H1 (cell line): Measurements from ENCODE around the gene SHLD1. TPM values are rescaled to one million over a fixed set of nuclear protein-coding genes. Genes with fewer than 3 reads are reported as not detected.

ENCODE experiments used
- CTCF ChIA-PET: fragments of 300-600 bp; sonication (Branson Sonifier 250); formaldehyde crosslinking; loops from one replicate; lab custom pipeline; 2021; ENCODE audit not compliant: partially characterized antibody; lab: Charles Lee
- POLR2A ChIA-PET: fragments of 300-600 bp; sonication (Branson Sonifier 250); formaldehyde crosslinking; loops from one replicate; lab custom pipeline; 2021; ENCODE audit warnings: inconsistent platforms; ENCODE audit not compliant: partially characterized antibody; lab: Charles Lee
- DNase-seq, 2 experiments: peaks; one replicate each; pipeline versions ENCODE4 v3.0.0 to v3.0.0-alpha.2; 2010 to 2022; ENCODE audit warnings: low spot score in 2 of 2, low read depth in 1 of 2, mixed read lengths in 1 of 2
- FAIRE-seq: peaks from 2 replicates; lab custom pipeline; 2011; peaks lifted over from hg19 to GRCh38; lab: Jason Lieb, UNC
- H2AFZ ChIP-seq: 2 replicates; pipeline ENCODE4 v1.8.1; 2012; ENCODE audit warnings: low read length, inconsistent platforms
- H2AK5ac ChIP-seq: 2 replicates; pipeline ENCODE4 v1.6.1; 2013; ENCODE audit warnings: low read depth, low read length
- H2BK120ac ChIP-seq: replicated peaks from 2 replicates; pipeline ENCODE3; 2013; ENCODE audit warnings: low read depth, low read length, inconsistent platforms
- H2BK12ac ChIP-seq: 2 replicates; pipeline ENCODE4 v1.6.1; 2013; ENCODE audit warnings: low read depth, low read length
- H2BK15ac ChIP-seq: 2 replicates; pipeline ENCODE4 v1.6.1; 2013; ENCODE audit warnings: low read length
- H2BK20ac ChIP-seq: 2 replicates; pipeline ENCODE4 v1.6.1; 2013; ENCODE audit warnings: low read length
- H2BK5ac ChIP-seq: 2 replicates; pipeline ENCODE4 v1.6.1; 2013; ENCODE audit warnings: low read depth, low read length
- H3K14ac ChIP-seq: 2 replicates; pipeline ENCODE4 v1.6.1; 2013; ENCODE audit warnings: inconsistent platforms; ENCODE audit not compliant: insufficient read length
- H3K18ac ChIP-seq: 2 replicates; pipeline ENCODE4 v1.6.1; 2013; ENCODE audit warnings: low read length; ENCODE audit errors: extremely low read depth
- H3K23ac ChIP-seq: 2 replicates; pipeline ENCODE4 v1.6.1; 2013; ENCODE audit warnings: inconsistent platforms; ENCODE audit not compliant: insufficient read length
- H3K23me2 ChIP-seq: 2 replicates; pipeline ENCODE4 v1.6.1; 2013; ENCODE audit warnings: low read depth, low read length
- H3K27ac ChIP-seq: 2 replicates; pipeline ENCODE4 v1.6.1; 2011; ENCODE audit warnings: low read depth, low read length, inconsistent platforms
- H3K27me3 ChIP-seq, 4 experiments: replicated peaks in 1 of 4; 1 replicate in 1 of 4; 2 replicates in 3 of 4; pipeline versions ENCODE4 v1.6.1 to v1.8.1; 2011 to 2013; ENCODE audit warnings: low read length in 3 of 4, mild to moderate bottlenecking in 3 of 4, inconsistent platforms in 2 of 4, mixed read lengths in 2 of 4, moderate library complexity in 1 of 4; ENCODE audit not compliant: control insufficient read depth in 3 of 4, insufficient read depth in 3 of 4; ENCODE audit errors: extremely low read depth in 1 of 4
- H3K36me3 ChIP-seq, 4 experiments: 2 replicates each; pipeline versions ENCODE4 v1.6.1 to v1.8.1; 2011 to 2013; ENCODE audit warnings: mild to moderate bottlenecking in 4 of 4, low read length in 3 of 4, moderate library complexity in 2 of 4, control low read depth in 1 of 4, inconsistent platforms in 1 of 4; ENCODE audit not compliant: insufficient read depth in 4 of 4, control insufficient read depth in 2 of 4
- H3K4ac ChIP-seq: replicated peaks from 2 replicates; pipeline ENCODE3; 2013; ENCODE audit warnings: low read length, low read depth, mixed read lengths, inconsistent platforms; ENCODE audit not compliant: insufficient read length
- H3K4me1 ChIP-seq, 4 experiments: replicated peaks in 1 of 4; 1 replicate in 1 of 4; 2 replicates in 3 of 4; pipeline versions ENCODE4 v1.6.1 to v1.8.1; 2011 to 2013; ENCODE audit warnings: low read length in 3 of 4, inconsistent platforms in 2 of 4, mixed read lengths in 1 of 4; ENCODE audit not compliant: insufficient read depth in 4 of 4, control insufficient read depth in 3 of 4
- H3K4me2 ChIP-seq, 2 experiments: 2 replicates each; pipeline versions ENCODE4 v1.6.1 to v1.8.1; 2011 to 2013; ENCODE audit warnings: low read depth in 2 of 2, low read length in 2 of 2, control low read depth in 1 of 2, inconsistent platforms in 1 of 2, mild to moderate bottlenecking in 1 of 2; ENCODE audit not compliant: insufficient read depth in 1 of 2
- H3K4me3 ChIP-seq, 4 experiments: fragments of 200-600, 300-600 bp in 1 of 4; sonication (generic), shearing (Covaris generic), sonication (Bioruptor Twin) in 1 of 4; 2 replicates each; pipeline versions ENCODE4 v1.5.1 to v1.8.1; 2011 to 2016; ENCODE audit warnings: low read length in 4 of 4, low read depth in 3 of 4, control low read depth in 2 of 4, inconsistent platforms in 2 of 4, mild to moderate bottlenecking in 2 of 4, mixed read lengths in 1 of 4, moderate library complexity in 1 of 4; ENCODE audit not compliant: insufficient read depth in 2 of 4; ENCODE audit errors: extremely low read depth in 1 of 4
- H3K56ac ChIP-seq: replicated peaks from 2 replicates; pipeline ENCODE3; 2013; ENCODE audit warnings: low read depth, mild to moderate bottlenecking, mixed read lengths, low read length, inconsistent platforms; ENCODE audit not compliant: insufficient read length
- H3K79me1 ChIP-seq: 2 replicates; pipeline ENCODE4 v1.6.1; 2013; ENCODE audit warnings: low read depth, low read length, control low read depth
- H3K79me2 ChIP-seq, 2 experiments: 2 replicates each; pipeline versions ENCODE4 v1.6.1 to v1.8.1; 2012 to 2013; ENCODE audit warnings: low read length in 2 of 2, mild to moderate bottlenecking in 2 of 2, inconsistent platforms in 1 of 2; ENCODE audit not compliant: insufficient read depth in 2 of 2, control insufficient read depth in 1 of 2
- H3K9ac ChIP-seq, 4 experiments: replicated peaks in 1 of 4; 1 replicate in 1 of 4; 2 replicates in 3 of 4; pipeline versions ENCODE4 v1.6.1 to v1.8.1; 2011 to 2013; ENCODE audit warnings: low read depth in 3 of 4, low read length in 3 of 4, control low read depth in 2 of 4, mild to moderate bottlenecking in 2 of 4, moderate library complexity in 2 of 4, inconsistent platforms in 1 of 4; ENCODE audit errors: extremely low read depth in 1 of 4
- H3K9me3 ChIP-seq, 2 experiments: 2 replicates each; pipeline versions ENCODE4 v1.6.1 to v1.8.1; 2012 to 2013; ENCODE audit warnings: mild to moderate bottlenecking in 2 of 2, moderate library complexity in 2 of 2, control low read depth in 1 of 2, inconsistent platforms in 1 of 2, low read depth in 1 of 2, low read length in 1 of 2, mixed read lengths in 1 of 2; ENCODE audit not compliant: insufficient read depth in 2 of 2
- H4K20me1 ChIP-seq, 2 experiments: replicated peaks in 1 of 2; 2 replicates each; pipeline versions ENCODE3 to v1.8.1; 2011 to 2013; ENCODE audit warnings: inconsistent platforms in 2 of 2, low read length in 2 of 2, mild to moderate bottlenecking in 1 of 2; ENCODE audit not compliant: insufficient read depth in 2 of 2, control insufficient read depth in 1 of 2
- H4K5ac ChIP-seq: 2 replicates; pipeline ENCODE4 v1.6.1; 2013; ENCODE audit warnings: low read length, low read depth, mixed read lengths, inconsistent platforms; ENCODE audit not compliant: insufficient read length
- H4K8ac ChIP-seq: 2 replicates; pipeline ENCODE4 v1.8.0; 2013; ENCODE audit warnings: mild to moderate bottlenecking, moderate library complexity, low read length, inconsistent platforms; ENCODE audit not compliant: insufficient read depth; ENCODE audit errors: extremely low read depth
- H4K91ac ChIP-seq: replicated peaks from 2 replicates; pipeline ENCODE3; 2013; ENCODE audit warnings: low read length, mixed read lengths, inconsistent platforms; ENCODE audit not compliant: insufficient read length
- ATF2 ChIP-seq: IDR thresholded peaks from 2 replicates; pipeline ENCODE4 v1.6.1; 2012; ENCODE audit warnings: low read length, inconsistent platforms
- BRCA1 ChIP-seq: IDR thresholded peaks from 2 replicates; pipeline ENCODE4 v1.6.1; 2012; ENCODE audit warnings: low read depth, low read length, improper control_type of control experiment
- CBX5 ChIP-seq: fragments of 300-800, 300-1000 bp; sonication (generic); IDR thresholded peaks from 2 replicates; pipeline ENCODE4 v1.7.1; 2016; ENCODE audit warnings: antibody characterized with exemption, low read length, low read depth
- CEBPB ChIP-seq: IDR thresholded peaks from 2 replicates; pipeline ENCODE4 v1.6.1; 2012; ENCODE audit warnings: low read depth, low read length
- SIN3A ChIP-seq, 2 experiments: IDR thresholded peaks in 1 of 2; conservative IDR thresholded peaks in 1 of 2; 2 replicates each; pipeline ENCODE4 v1.6.1; 2011 to 2012; ENCODE audit warnings: low read length in 2 of 2, improper control_type of control experiment in 1 of 2, low read depth in 1 of 2, mild to moderate bottlenecking in 1 of 2
- TEAD4 ChIP-seq: IDR thresholded peaks from 2 replicates; pipeline ENCODE4 v1.6.1; 2012; ENCODE audit warnings: low read depth, low read length, inconsistent platforms, mixed read lengths
- YY1 ChIP-seq: IDR thresholded peaks from 2 replicates; pipeline ENCODE4 v1.6.1; 2011; ENCODE audit warnings: low read depth, mild to moderate bottlenecking, low read length
- WGBS, 2 experiments: shearing (Covaris generic) in 1 of 2; methylation state at CpG; one replicate each; pipeline versions ENCODE4 v1.1.6 to v1.1.7; 2013 to 2015; ENCODE audit warnings: low lambda C conversion rate in 2 of 2, mixed read lengths in 2 of 2, inconsistent platforms in 1 of 2, low coverage in 1 of 2, missing lambda C conversion rate in 1 of 2; ENCODE audit not compliant: insufficient replicate concordance in 2 of 2, insufficient coverage in 1 of 2, insufficient read length in 1 of 2; ENCODE audit errors: extremely low coverage in 1 of 2, missing lambda C conversion rate in 1 of 2; 5-methylcytosine and 5-hydroxymethylcytosine counted together
- polyA plus RNA-seq, 7 experiments: library from polyadenylated mRNA; depleted of rRNA in 3 of 7; stranded (reverse) in 5 of 7; unstranded in 2 of 7; fragments of >200 nt in 5 of 7; fragments of 200-250 nt in 2 of 7; gene quantifications; 1 replicate in 5 of 7; 2 replicates in 1 of 7; 4 replicates in 1 of 7; pipeline versions ENCODE4 v1.2.1 to v1.2.3, GENCODE V29; 2011 to 2013; ENCODE audit warnings: missing spikeins in 2 of 7, mixed read lengths in 2 of 7
- total RNA-seq: library from RNA; stranded (reverse); fragmentation: NEBNext Ultra II Directional; extraction: Animal tissue kit (Norgen Biotek cat#: 25700); gene quantifications from 2 replicates; pipeline ENCODE4 v1.2.1, GENCODE V29; 2021

The SHLD1 gene
- total and polyA plus RNA-seq, 2 of the 8 experiments (the other 6 are each of a cell fraction or from before 2014, with no cell fraction given), result 4.2 to 6.5 TPM

- Histone ChIP-seq H3K9me3 (no peaks in the 10 kb centered on the region), H3K4me2 (no peak overlapping the region), H3K14ac (no peak overlapping the region), H3K79me2 (no peaks in the 10 kb centered on the region), H4K20me1 (no peaks in the 10 kb centered on the region), H4K5ac (no peak overlapping the region), H3K18ac (no peak overlapping the region), H3K4me1 (peaks cover 0 to 4% (median 0%) of the 10 kb centered on the region in 4 experiments; a peak in 1 of 7 replicates), H2AK5ac (no peak overlapping the region), H3K79me1 (no peaks in the 10 kb centered on the region), H3K4ac (no peak overlapping the region), H3K23ac (no peak overlapping the region), H3K23me2 (no peaks in the 10 kb centered on the region), H2BK120ac (no peak overlapping the region), H2BK12ac (no peak overlapping the region), H3K27ac (no peak overlapping the region), H2AFZ (no peak overlapping the region), H3K36me3 (no peaks in the 10 kb centered on the region), H3K56ac (no peak overlapping the region), H3K27me3 (no peaks in the 10 kb centered on the region), H4K91ac (no peak overlapping the region), H2BK15ac (no peak overlapping the region), H2BK5ac (no peak overlapping the region), H4K8ac (no peak overlapping the region), H3K4me3 (no peak overlapping the region), H2BK20ac (no peak overlapping the region), H3K9ac (no peak overlapping the region)
- TF ChIP-seq CEBPB, result no peak
- TF ChIP-seq TEAD4, result no peak
- TF ChIP-seq YY1, result no peak
- no peak for TF ChIP-seq BRCA1
- no peak for TF ChIP-seq SIN3A (conservative IDR thresholded peaks at IDR 0.05 in 1 of 2, IDR thresholded peaks at IDR 0.05 in 1 of 2; ENCODE audit: low read depth in 1 of 2, low read length in 2 of 2)
- no peak for TF ChIP-seq ATF2
- TF ChIP-seq CBX5, result no peak
- POLR2A ChIA-PET, result interaction anchor here (0.6 kb wide), 1 partner anchor 176 kb away, joined by 3 read pairs; no protein-coding TSS in a partner anchor
- CTCF ChIA-PET, result interaction anchor here (0.5 to 4.5 kb wide), 7 partner anchors 32 to 256 kb away, joined by 3 to 31 read pairs (median 4); no protein-coding TSS in a partner anchor
- 91% methylated on average over 8 of the region's 8 CpGs; no CpG with 5 or more reads in 1 of the 2 experiments for WGBS, 2 experiments
- FAIRE-seq, result no peak
- DNase-seq, result no peak
These were observed 34.5 kb downstream of the SHLD1 start for GRCh38 chr20:5784735-5785134.
